ENCODE measurements around the gene RPS6KA2.
"Not testable (repeated sequence)": the region's sequence is repeated elsewhere in the genome, so short reads cannot be mapped to it uniquely, and the experiment has no call there.

DNA sequence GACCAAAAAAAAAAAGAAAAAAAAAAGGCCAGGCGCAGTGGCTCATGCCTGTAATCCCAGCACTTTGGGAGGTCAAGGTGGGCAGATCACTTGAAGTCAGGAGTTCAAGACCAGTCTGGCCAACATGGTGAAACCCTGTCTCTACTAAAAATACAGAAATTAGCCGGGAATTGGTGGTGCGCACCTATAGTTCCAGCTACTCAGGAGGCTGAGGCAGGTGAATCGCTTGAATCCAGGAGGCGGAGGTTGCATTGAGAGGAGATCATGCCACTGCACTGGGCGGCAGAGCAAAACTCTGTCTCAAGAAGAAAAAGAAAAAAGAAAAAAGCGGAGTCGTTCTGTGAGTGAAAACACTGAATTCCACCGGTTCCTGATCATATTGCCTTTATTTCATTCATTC, 240.0 kb downstream of the RPS6KA2 start:
- TF ChIP-seq, protein P1, sequence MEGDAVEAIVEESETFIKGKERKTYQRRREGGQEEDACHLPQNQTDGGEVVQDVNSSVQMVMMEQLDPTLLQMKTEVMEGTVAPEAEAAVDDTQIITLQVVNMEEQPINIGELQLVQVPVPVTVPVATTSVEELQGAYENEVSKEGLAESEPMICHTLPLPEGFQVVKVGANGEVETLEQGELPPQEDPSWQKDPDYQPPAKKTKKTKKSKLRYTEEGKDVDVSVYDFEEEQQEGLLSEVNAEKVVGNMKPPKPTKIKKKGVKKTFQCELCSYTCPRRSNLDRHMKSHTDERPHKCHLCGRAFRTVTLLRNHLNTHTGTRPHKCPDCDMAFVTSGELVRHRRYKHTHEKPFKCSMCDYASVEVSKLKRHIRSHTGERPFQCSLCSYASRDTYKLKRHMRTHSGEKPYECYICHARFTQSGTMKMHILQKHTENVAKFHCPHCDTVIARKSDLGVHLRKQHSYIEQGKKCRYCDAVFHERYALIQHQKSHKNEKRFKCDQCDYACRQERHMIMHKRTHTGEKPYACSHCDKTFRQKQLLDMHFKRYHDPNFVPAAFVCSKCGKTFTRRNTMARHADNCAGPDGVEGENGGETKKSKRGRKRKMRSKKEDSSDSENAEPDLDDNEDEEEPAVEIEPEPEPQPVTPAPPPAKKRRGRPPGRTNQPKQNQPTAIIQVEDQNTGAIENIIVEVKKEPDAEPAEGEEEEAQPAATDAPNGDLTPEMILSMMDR (IDR thresholded peaks at IDR 0.05) = not testable (repeated sequence)
- not testable (repeated sequence) for TF ChIP-seq POLR2A (IDR thresholded peaks at IDR 0.05)
